Kidney tubule cell (primary cell): ENCODE measurements around the gene GJB1.
"Not testable (repeated sequence)": the region's sequence is repeated elsewhere in the genome, so short reads cannot be mapped to it uniquely, and the experiment has no call there.

Source experiments
- DNase-seq: peaks from one replicate; pipeline ENCODE4 v3.0.0-alpha.2; 2018; ENCODE audit warnings: low spot score

Gene GJB1

DNA sequence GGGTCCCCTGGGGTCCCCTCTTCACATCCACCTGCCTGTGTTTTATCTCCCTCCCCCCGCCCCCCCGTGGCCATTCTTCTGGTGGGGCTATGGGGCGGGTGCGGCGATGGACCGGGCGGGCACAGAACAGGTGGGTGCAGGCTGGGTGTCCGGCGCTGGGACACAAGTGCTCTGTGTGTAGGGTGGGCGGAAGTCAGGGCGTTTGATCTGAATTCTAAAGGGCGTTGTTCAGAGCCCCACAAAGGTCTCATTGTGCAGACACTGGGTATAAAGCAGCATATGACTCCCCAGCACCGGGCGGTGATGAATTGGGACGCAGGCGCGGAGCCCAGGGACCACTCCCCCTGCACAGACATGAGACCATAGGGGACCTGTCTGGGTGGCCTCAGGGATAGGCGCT is at the start of gene GJB1:
TSS of gene GJB1 (plus strand) at position 296 of the 400 bp plus-strand sequence. CDS start 484 bp downstream, outside the sequence.
- DNase-seq: no peak

DNA sequence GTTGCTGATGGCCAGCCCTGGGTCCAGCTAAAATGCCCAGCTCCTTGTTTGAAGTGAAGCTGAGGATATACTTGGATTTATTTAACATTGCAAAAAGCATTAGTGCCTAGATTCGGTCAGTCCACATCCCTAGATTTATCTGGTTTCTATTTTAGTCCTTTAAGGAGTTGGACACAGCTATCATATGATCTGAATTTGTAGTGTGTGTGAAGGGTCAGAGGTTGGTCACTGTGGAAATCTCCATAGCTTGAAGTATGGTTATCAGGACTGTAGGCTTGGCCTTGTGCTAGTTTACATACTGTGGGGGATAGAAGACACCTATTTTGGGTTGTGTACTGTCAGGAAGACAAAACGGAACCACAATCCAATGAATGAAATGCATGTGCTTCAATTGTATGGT is 49.6 kb upstream of the GJB1 start:
- DNase-seq: no peak

DNA sequence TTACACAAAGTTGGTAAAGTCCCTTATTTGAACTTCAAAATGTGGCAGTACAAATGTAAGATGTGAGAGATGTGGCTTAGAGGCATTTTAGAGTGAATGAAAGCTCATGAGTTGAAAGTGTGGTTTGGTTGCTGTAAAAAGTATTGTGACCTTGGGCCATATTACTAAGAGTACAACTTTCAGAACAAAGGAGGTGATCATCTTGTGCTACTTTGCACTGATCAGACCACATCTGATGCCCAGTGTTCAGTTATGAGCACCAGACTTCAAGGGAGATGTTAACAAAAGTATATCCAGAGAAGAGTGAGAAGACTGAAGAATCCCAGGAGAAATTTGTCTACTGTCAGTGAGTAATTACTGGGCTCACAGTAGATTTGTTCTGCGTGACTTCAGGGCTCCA is 48.2 kb upstream of the GJB1 start:
- DNase-seq: no peak

DNA sequence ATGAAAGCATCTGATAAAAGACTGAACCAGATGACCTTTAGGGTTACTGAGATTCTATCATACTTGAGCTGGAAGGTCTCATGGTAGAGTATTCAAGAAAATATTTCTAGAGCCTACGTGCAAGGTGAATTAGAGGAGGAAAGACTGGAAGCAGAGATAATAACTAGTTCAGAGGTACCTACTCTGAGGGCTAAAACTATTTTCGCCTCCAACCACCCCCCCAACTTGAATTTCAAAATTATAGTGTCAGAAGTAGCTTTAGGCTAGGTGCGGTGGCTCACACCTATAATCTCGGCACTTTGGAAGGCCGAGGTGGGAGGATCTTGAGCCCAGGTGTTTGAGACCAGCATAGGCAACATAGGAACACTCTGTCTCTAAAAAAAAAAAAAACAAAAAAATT is 47.5 kb upstream of the GJB1 start:
- DNase-seq: no peak

DNA sequence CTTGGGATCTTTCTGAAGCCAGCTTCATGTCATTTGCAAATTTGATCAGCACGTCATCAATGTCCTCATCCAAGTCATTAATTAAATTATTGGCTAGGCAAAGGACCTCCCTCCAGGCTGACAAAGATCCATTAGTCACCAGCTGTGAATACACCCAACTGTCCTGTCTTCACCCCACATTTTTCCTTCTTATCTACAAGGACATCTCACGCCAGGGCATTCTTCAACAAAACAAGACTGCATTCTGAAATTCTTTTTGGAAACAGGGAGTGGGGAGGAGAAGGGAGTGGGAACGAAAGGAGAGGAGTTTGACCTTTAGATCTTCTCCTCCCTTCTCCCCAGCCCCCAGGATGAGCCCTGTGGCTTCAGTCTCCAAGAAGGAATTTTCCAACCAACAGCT is 45.7 kb upstream of the GJB1 start:
- DNase-seq: no peak

DNA sequence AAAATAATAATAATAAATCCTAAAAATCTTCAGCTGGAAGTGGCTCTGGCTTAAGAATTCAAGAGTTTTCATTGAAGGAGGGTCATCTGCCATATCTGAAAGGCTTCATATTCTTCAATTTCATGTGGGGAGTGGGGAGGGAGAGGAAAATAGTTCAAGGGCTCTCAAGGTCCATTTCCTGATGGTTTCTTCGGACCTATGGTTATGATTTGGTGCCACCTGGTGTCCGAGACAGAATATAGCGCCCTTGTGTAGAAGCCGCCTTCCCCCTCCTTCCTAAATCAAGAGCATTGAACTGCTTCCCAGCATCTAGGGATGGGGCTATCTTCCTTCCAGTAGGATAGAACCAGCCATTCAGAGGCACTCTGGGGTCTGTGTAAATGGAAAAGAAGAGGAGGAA is 44.1 kb upstream of the GJB1 start:
- DNase-seq: peak; percentile 64

DNA sequence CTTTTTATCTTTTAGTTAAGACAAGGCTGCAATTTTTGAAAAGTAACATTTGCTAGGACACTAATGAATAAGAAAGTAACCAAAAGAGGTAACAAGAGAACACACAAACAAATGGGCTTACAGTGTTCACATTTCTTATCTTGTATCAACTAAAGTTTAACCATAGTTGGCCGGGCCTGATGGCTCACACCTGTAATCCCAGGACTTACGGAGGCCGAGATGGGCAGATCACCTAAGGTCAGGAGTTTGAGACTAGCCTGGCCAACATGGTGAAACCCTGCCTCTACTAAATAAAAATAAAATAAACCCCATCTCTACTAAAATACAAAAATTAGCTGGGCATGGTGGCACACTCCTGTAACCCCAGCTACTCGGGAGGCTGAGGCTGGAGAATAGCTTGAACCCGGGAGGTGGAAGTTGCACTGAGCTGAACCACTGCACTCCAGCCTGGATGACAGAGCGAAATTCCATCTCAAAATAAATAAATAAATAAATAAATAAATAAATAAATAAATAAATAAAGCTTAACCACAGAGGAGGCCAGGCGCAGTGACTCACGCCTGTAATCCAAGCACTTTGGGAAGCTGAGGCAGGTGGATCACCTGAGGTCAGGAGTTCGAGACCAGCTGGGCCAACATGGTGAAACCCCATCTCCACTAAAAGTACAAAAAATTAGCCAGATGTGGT is 42.3 kb upstream of the GJB1 start:
- not testable (repeated sequence) for DNase-seq

DNA sequence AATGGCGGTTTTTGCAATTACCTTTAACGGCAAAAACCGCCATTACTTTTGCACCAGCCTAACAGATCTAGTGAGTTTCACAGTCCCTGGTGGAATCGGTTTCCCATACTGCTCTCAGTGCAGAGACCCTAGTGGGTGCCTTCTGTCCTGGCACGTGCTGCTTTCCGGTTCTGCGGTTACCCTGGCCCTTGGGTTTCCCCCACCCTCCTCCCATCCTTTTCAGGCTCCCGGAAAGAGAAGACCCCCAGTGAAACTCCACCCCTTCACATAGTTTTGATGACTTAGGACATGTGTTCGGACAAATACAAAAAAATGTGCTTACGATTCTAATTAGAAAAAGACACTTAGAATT is 41.5 kb upstream of the GJB1 start:
- no peak for DNase-seq

DNA sequence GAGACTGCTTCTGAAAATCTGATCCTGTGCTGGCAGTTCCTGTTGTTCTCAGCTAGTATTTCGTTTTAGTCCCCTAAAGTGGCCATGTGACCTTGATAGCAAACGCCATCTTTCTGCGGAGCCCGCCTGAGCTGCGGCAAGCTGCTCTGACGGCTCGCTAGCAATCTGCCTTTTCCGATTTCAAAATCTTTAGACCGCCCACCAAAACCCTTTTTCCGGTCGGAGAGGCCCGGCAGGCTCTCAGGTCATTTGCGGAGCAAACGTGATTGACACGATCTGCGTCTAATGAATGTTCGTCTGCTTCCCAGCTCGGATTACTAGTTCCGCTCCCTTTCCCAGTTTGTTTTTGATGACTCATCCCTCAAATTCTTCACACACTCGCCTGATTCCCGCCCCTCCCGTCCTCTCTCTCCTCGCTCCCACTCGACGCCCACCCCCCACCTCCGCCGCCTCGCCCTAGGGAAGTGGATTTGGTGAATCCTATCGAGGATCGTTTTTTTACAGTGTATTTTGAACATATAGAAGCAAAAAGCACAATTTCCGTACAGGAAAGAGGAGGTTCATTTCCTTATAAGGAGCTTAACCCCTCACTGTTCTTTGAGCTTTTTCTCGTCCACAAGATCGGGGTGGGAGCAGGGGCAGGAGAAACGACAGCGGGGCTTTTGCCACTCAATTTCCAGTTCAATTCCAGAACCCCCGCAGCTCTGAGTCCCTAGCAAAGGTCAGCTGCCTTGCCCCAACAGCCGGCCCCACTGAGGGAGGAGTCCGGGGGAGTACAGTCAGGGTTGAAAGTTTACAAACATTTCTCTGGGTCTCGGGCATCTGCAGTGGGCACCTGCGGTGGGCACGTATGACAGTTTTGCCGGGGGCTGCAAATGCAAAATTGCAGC is 40.9 kb upstream of the GJB1 start:
- peak; percentile 95 for DNase-seq

DNA sequence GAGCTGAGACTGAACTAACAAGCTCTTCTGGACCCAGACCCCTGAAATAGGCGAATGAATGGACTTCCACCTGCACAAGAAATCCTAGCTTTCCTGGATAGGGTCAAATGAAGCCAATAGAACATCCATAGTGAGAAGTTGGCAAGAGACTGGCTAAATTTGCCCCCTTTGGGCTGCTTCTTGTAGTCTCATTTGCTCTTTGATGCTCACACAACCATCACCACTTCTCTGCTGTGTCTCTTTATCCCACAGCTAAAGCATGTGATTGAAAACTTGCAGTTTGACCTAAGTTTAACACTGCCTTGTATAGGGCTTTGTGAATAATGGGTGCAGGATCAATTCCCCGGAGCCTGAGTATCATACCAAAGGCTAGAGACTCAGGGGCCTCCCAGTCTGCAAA is 40.2 kb upstream of the GJB1 start:
- DNase-seq: no peak

DNA sequence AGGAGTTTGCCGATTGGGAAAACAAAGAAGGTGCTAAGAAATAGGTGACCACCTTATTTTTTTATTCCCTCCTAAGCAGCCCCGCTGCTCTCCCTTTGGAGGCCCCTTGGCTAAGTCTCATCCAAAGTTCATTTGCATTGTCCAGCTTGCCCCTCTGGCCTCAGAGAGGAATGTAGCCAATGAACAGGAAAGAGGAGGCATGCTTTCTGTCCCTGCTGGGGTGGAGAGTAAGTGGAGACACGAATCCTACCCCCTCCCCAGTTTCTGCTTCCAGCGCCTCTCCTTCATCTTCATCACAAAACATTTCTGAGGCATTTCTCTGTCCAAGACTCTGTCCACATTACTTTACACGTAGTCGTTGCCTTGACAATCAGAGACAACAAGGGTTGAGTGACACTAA is 39.7 kb upstream of the GJB1 start:
- no peak for DNase-seq

DNA sequence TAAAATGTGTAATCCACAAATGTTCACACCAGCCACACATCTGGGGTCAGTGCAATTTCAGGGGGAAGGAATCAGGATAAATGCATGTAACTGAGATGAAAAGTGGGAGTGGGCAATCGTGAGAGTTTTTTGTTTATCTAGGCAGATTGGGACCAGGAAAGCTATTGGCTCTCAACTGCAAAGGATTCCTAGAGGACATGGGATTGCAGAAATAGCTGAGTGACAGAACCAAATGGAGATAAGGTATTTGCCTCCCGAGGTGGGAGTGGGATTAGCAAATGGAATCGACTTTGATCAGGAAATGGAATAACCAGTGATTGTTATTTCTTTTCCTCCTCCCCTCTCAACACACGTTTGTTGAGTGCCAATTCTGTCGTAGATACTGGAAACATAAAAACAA is 38.9 kb upstream of the GJB1 start:
- no peak for DNase-seq

DNA sequence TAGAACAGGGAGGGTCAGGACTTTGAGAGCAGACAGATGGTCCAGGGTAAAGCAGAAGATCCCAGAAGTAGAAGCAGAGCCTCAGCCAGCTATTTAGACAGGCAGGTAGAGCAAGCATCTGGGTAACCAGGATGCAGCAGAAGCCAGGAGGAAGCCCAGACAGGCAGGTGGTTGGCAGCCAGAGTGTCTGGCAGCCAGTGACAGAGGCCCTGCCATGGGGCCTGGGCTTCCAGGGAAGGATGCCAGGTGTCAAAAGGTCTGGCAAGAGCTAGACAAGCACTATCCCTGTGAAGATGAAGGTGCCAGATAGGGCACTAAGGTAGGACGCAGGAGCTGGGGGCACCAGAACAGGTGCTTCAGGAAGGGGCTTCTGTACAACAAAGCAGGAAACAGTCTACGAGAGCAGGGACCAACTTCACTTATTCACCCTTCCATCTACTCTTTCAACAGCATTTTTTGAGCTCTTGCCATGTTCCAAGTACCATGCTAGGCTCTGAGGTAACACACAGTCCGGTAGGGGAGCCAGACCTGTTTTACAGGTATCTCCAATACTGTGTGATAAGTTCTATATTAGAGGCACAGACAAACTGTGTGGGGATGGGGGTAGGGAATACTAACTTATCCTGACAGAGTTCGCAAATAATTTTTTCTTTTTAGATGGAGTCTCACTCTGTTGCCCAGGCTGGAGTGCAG is 38.1 kb upstream of the GJB1 start:
- DNase-seq: no peak

DNA sequence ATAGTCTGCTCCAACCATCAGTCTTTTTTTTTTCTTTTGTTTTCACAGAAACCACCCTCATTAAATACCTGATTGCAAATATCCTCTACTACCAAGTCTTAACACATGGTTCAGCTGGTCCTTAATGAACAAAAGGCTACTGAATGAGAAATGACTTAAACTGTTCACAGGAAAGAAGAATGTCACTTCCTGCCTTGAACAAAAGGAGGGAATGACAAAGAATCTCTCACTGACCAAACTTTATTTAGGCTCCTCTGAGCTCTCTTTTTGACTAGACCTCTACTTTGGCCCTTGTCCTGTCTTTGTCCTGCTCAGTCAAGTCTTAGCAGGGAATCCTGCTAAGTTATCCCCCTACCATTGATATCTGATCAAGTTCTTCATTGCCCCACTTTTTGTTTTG is 31.8 kb upstream of the GJB1 start:
- no peak for DNase-seq

DNA sequence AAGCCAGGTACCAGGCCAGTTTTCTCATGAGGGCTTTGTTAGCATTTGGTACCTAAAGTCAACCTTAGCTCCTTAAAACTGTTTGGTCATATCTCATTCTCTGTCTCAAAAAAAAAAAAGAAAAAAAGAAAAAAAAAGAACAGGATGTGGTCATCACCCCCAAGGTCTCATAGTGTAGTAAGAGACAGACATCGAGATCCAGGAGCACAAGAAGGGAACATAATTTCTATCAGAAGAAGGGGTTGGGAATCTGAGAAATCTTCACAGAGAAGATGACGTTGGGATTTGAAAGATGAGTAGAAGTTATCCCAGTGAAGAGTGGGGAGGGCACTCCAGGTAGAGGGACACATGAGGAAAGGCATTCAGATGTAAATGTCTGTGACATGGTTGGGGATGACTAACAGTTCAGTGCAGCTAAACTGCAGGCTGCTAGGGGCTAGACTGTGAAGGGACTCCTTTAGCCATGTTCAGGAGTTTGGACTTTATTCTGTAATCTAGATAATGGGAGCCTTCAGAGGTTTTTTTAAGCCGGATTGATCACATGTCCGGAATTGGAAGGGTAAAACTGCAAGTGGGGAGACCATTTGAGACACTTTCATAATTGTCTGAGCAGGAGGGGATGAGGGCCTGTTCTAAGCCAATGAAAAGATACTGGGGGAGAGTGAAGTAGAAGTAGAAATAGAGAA is 26.9 kb upstream of the GJB1 start:
- no peak for DNase-seq

DNA sequence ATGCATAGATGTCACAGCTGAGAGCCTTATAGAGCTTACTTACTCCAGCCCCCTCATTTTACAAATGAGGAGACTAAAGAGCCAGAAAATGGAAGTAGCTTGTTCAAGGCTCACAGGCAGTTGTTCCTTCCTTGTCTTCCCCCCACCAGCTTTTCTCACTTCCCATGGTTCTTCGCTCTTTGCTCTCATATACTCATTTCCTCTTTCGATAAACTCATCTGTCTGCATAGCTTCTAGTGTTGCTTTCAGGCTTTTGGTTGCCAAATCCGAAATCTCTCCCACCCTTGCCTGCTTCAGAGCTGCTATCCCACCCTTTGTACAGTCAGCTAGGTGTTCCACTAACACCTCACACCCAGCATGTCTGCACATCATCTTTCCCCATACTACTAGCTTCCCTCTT is 25.0 kb upstream of the GJB1 start:
- DNase-seq: no peak

DNA sequence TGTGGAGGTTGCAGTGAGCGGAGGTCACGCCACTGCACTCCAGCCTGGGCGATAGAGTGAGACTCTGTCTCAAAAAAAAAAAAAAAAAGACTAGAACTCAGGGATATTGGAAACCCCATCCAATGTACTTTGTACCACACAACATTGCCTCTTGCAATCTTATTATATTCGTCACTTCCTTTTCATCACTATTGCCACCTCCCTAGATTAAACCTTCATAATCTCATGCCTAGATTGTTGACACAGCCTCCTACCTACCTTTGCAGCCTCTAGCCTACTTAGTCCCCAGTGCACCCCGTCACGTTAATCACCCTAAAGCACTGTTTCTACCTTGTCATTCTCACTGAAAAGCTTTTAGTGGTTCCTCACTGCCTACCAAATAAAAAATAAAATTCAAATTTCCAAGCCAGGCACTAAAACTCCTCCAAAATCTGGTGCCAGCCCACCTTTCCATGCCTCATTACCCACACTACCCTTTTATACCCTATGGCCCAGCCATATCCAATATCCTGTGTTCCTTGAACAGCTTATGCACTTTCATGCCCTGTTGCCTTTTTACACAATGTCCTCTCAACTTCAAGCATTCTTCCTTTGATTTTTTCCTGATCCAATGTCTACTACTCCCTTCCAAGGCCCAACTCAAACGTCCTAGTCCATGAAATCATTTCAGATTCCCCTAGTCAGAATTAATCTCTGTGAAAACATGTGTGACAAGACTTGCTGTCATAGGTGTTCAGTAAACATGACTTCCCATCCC is 23.6 kb upstream of the GJB1 start:
- no peak for DNase-seq

DNA sequence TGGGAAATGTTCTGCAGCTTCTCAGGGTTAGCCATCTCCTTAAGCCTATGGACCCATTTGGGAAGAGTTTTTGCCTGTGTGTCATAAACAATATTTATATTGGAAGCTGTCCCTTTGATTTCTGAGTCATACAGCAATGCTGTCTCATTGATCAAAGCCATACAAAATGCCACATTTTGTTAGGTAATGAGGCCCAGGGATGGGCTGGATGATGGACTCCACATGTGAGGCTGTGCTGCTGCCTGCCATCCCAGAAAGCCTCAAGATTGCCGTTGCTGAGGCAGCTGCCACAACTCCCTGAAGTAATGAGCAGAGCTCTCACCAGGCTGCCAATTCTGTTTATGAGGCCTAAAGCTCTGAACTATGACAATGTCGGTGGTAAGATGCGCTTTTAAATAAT is 12.2 kb upstream of the GJB1 start:
- no peak for DNase-seq

DNA sequence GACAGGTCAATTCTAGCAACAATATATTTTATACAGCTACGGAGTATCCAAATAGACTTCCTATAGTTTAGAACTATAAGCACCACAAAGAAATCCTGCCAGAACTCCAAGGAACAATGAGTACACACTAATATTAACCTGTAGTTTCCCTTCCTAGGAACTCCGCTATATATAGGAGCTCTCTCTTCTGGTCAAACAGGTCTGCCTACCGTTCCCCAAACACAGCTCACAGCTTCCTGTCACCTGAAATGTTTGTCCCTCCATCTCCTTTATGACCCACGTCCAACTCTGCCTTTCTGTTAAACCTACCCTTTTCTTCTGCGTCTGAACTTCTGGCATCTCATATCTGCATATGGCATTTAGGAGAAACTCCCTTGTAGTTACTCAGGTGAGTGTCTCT is 10.5 kb upstream of the GJB1 start:
- no peak for DNase-seq

DNA sequence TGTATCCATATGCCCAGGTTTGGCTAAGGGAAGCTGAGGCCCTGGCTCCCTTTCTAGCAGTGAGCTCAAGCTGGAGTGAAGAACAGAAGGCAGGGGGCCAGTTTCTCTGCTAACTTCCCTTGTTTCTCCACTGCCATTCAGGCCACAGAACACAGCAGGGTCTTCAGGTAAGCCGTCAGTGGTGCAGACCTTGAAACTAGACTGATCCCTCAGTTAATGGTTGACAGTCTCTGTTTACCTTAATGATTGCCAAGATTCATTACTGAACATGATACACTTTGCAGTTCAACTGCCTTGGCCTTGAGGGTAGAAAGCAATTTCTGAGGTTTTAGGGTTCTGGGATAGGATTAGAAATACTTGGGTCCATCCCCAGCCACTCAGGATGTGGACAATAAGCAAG is 8.9 kb upstream of the GJB1 start:
- no peak for DNase-seq

DNA sequence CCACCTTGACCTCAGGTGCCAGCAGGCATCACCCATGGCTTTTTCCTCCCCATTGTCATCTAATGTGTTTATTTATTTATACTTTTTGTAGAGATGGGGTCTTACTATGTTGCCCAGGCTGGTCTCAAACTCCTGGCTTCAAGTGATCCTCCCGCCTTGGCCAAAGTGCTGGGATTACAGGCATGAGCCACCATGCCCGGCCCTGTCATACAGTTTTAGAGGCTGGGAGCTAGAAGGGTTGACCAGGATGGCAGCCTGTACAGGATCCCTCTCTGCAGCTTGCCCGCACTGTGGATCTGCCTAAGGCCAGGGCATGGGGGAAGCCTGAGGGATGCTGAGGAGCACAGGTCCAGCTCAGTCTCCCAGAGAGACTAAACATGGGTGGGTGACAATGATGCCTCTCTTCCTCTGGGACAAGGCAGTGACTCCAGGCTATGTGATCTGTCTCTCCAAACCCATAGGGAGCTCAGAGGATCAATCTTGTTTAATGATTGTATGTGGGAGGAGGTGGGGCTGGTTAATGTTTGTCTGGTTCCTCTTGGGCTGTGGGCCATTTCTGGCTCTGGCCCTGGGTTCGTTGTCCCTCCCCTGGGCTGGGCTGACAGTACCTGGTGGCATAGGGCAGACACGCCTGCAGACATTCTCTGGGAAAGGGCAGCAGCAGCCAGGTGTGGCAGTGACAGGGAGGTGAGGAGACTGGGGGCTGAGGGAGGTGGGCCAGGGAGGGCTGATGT is 8.3 kb upstream of the GJB1 start:
- DNase-seq: peak; percentile 58
